Mucosa of descending colon (tissue), 3 donors: ENCODE data around the gene ACE. TPM values are rescaled to one million over a fixed set of nuclear protein-coding genes. Genes with fewer than 3 reads are reported as not detected.

Source experiments
- ATAC-seq: fragments of 200-7000 bp; cut with Tn5 transposase; one replicate; pipeline ENCODE4 v1.9.1; 2020; ENCODE audit warnings: mild to moderate bottlenecking, moderate library complexity
- DNase-seq, 3 donors: peaks; one replicate each; pipeline ENCODE4 v3.0.0-alpha.2; 2020
- H3K36me3 ChIP-seq: fragments of 200-600 bp; one replicate; pipeline ENCODE4 v1.8.0; 2021; ENCODE audit warnings: low read depth, mild to moderate bottlenecking
- H3K4me1 ChIP-seq: fragments of 200-600 bp; one replicate; pipeline ENCODE4 v1.8.0; 2021; ENCODE audit warnings: low read depth, mild to moderate bottlenecking
- H3K4me3 ChIP-seq: fragments of 200-600 bp; one replicate; pipeline ENCODE4 v1.8.0; 2021; ENCODE audit warnings: mild to moderate bottlenecking
- H3K9me3 ChIP-seq: fragments of 200-600 bp; one replicate; pipeline ENCODE4 v1.8.0; 2021; ENCODE audit warnings: mild to moderate bottlenecking
- CTCF ChIP-seq: fragments of 200-600 bp; IDR thresholded peaks from one replicate; pipeline ENCODE4 v1.8.0; 2022; ENCODE audit warnings: antibody characterized with exemption, mild to moderate bottlenecking
- intact Hi-C, 2 donors: fragments of 100-400 bp; cut with DNase I in 1 of 2; cut with micrococcal nuclease in 1 of 2; formaldehyde crosslinking; loops; one replicate each; pipeline versions ENCODE4 v1.11.0 to v1.11.1; 2022; cut with DNase I, micrococcal nuclease
- total RNA-seq, 3 donors: library from RNA; stranded (reverse); fragmentation: NEBNext Ultra II Directional in 2 of 3; extraction: Animal tissue kit (Norgen Biotek cat#: 25700) in 2 of 3; gene quantifications; one replicate each; pipeline versions ENCODE4 v1.2.1 to v1.2.4, GENCODE V29; 2021 to 2023
- donor health status: DM: no; HTN: no; CAD: no; lungs with moderate emphysema.
- donor health status: DM: no; HTN: no; CAD: no.
- donor health status: DM: no; HTN: yes; CAD: no.

Gene ACE
- total RNA-seq, 3 donors from 2014 or later, result 16.0 to 24.6 (median 23.0) TPM

DNA sequence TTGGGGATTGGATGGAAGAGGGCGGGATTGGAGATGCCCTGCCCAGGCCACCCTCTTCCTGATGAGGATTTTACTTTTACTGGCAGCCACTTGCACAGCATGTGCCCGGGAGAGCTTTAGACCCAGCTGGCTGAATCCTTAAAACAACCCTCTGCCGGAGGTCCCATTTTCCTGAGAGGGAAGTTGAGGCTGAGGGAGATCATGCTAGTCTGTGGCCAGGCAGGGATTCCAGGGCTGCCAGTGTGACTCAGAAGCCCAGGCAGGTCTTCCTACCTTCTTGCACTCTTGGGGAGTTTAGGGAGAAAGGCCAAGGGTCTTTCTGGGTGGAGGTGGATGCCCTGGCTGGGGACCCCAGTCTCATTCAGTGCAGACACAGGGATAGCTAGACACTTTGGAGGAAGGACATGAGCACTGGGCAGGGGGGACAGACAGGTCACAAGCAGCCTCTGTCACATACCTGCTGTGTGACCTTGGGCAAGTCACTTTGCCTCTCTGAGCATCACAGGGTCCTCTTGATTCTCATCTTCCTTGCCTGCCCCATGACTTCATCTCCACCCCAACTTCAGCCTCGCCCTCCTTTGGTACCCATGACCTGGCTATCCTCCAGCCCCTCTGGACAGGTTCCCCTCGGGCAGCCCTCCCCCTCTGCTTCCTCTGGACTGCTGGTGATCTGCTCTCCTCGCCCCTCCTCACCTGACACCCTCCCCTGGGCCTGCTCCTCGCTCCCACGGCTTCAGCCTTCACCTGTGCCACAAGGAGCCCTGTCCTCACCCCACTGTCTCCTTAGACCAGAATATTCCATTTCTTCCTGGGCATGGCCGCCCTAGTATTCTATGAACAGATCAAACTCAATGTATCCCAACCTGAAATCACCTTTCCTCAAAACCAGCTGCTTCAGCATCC lies 62.1 kb downstream of the ACE start:
- no peak for ATAC-seq
- DNase-seq, result no peak
- H3K4me3 ChIP-seq, result no peak overlapping the region
- TF ChIP-seq CTCF, result no peak
- H3K4me1 ChIP-seq, result peaks cover 8% of the 10 kb centered on the region
- intact Hi-C loops, result no loop called here
- H3K36me3 ChIP-seq, result no peaks in the 10 kb centered on the region
- H3K9me3 ChIP-seq, result no peaks in the 10 kb centered on the region

- peaks cover 8% of the 10 kb centered on the region for H3K4me1 ChIP-seq
- intact Hi-C loops, result no loop called here
- no peak for DNase-seq
- H3K36me3 ChIP-seq, result no peaks in the 10 kb centered on the region
- TF ChIP-seq CTCF, result no peak
- no peaks in the 10 kb centered on the region for H3K9me3 ChIP-seq
- no peak for ATAC-seq
- H3K4me3 ChIP-seq, result no peak overlapping the region
These were observed 63.7 kb downstream of the ACE start for GRCh38 chr17:63540590-63540989.

GRCh38 chr17:63542218-63542545 lies 65.3 kb downstream of the ACE start:
- Histone ChIP-seq H3K4me3 (no peak overlapping the region), H3K4me1 (peaks cover 8% of the 10 kb centered on the region), H3K36me3 (no peaks in the 10 kb centered on the region), H3K9me3 (no peaks in the 10 kb centered on the region)
- TF ChIP-seq CTCF, result no peak
- DNase-seq (no peak), ATAC-seq (no peak)
- intact Hi-C loops, result no loop called here

DNA sequence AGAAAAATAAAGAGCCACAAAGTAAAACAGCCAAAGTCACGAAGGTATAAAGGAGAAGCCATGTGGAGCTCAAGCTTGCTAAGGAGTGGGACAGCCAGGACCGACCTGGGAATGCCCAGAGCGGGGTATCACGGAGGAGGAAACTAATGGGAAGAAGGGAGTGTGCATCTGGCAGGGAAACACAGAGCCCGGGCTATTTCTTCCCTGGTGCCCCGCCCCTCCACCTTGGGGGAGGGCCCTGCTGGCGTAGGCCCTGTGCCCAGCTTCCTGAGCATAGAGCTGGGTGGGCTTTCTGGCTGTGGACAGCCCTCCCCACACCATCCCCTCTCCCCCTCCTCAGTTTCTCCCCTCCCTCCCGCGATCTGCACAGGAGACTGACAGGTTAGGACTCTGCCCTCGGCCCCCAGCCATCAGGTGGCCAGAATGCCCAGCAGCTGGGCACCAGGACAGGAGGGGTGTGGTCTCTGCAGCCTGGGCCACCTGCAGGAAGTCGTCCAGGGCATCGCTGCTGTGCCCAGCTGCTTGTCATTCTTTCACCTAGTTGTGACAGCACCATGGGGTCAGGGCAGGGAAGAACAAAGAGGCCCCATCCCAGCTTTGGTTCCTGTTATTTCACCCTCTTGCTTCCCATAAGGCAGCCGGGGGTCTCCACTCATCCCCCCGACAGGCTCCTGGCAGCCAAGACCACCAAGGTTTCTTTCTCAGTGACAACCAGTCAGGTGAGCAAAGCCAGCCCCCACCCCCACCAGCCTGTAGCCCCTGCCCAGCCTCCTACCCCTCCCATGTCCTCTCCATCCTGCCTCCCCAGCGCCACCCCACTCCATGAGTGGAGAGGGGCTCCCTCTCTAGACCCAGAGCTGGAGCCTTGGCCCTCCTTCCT lies 66.3 kb downstream of the ACE start:
- H3K36me3 ChIP-seq, result no peaks in the 10 kb centered on the region
- ATAC-seq, result peak; percentile 87
- TF ChIP-seq CTCF, result no peak
- H3K9me3 ChIP-seq, result no peaks in the 10 kb centered on the region
- H3K4me1 ChIP-seq, result peaks cover 4% of the 10 kb centered on the region
- intact Hi-C loops, result no loop called here
- peak; percentile 54 to 68 (median 59) for DNase-seq
- no peak overlapping the region for H3K4me3 ChIP-seq

DNA sequence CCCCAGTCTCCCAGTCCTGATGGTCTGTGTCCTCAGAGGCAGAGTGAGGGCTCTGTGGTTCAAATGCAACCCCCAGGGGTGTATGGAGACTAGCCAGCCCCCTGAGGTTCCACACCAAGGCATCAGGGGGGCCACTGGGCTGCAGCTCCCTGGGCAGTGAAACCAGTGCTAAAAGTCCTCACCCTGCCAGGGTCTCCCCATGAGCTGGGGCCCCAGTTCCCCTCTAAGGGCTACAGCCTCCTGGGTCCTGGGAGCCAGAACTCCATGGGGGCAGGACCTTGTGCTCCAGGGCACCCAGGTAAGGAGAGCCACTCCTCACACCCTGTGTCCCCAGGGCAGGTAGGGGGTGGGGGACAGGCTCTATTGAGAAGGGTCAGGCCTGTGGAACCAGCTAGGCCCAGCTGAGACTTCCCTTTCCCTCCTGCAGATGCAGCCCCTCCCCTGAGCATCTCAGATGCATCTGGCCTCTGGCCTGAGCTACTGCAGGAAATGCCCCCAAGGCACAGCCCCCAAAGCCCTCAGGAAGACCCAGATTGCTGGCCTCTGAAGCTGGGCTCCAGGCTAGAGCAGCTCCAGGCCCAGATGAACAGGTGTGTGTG lies 67.1 kb downstream of the ACE start:
- no peaks in the 10 kb centered on the region for H3K9me3 ChIP-seq
- DNase-seq, result no peak
- no peak overlapping the region for H3K4me3 ChIP-seq
- H3K36me3 ChIP-seq, result no peaks in the 10 kb centered on the region
- ATAC-seq, result no peak
- no peak for TF ChIP-seq CTCF
- H3K4me1 ChIP-seq, result no peaks in the 10 kb centered on the region
- intact Hi-C loops, result no loop called here
